Activated naive CD8-positive, alpha-beta T cell treated with anti-CD3 and anti-CD28 coated beads, Interleukin-2, amount 50 U/mL, for 24 hours (primary cell): ENCODE results near the gene BANK1.

Experiments
- ATAC-seq: fragments of 150-1000 bp; cut with Tn5 transposase; one replicate; pipeline ENCODE4 v1.10.0; 2021
- DNase-seq: peaks from one replicate; pipeline ENCODE4 v3.0.0; 2021
- H3K27ac Mint-ChIP-seq: one replicate; pipeline ENCODE4 v1.8.0; 2021; ENCODE audit warnings: mild to moderate bottlenecking, mixed read lengths
- H3K27me3 Mint-ChIP-seq: one replicate; pipeline ENCODE4 v1.8.0; 2021; ENCODE audit warnings: mixed read lengths
- H3K36me3 Mint-ChIP-seq: one replicate; pipeline ENCODE4 v1.8.0; 2021; ENCODE audit warnings: low read depth, mixed read lengths
- H3K4me1 Mint-ChIP-seq: one replicate; pipeline ENCODE4 v1.8.0; 2021; ENCODE audit warnings: mixed read lengths
- H3K4me3 Mint-ChIP-seq: one replicate; pipeline ENCODE4 v1.8.0; 2021; ENCODE audit warnings: mild to moderate bottlenecking, moderate library complexity, mixed read lengths
- H3K9me3 Mint-ChIP-seq: one replicate; pipeline ENCODE4 v1.8.0; 2021; ENCODE audit warnings: mixed read lengths

The BANK1 gene

GRCh38 chr4:101792056-101792590, 1.6 kb downstream of the BANK1 start:
- H3K27me3 Mint-ChIP-seq = peaks cover 34% of the 10 kb centered on the region
- DNase-seq (no peak), ATAC-seq (no peak)
- H3K9me3 Mint-ChIP-seq = no peaks in the 10 kb centered on the region
- peak overlapping the region; percentile 64 for H3K4me3 Mint-ChIP-seq
- peak overlapping the region; percentile 20 for H3K27ac Mint-ChIP-seq
- peaks cover 18% of the 10 kb centered on the region for H3K4me1 Mint-ChIP-seq
- H3K36me3 Mint-ChIP-seq = no peaks in the 10 kb centered on the region

DNA sequence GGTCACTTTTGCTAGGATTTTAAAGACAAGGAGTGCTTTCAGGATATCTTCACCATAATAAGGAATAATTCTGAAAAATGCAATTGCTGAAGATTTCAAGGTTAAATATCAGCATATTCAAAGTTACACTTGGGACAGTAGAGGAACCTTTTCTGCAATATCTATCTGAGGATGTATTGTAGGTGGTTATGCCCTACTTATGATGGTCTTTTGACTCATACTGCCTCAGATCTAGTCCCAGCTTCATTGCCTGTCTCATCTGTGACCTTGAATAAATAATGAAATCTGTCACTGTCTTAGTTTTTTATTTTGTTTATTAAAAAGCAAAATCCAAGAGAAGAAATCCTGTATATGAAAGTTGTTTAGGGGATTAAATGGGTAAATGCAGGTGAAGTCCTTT, 2.9 kb downstream of the BANK1 start:
- Mint-ChIP-seq H3K27me3 (peaks cover 29% of the 10 kb centered on the region), H3K4me3 (no peak overlapping the region), H3K27ac (no peak overlapping the region), H3K9me3 (no peaks in the 10 kb centered on the region), H3K36me3 (no peaks in the 10 kb centered on the region), H3K4me1 (peaks cover 23% of the 10 kb centered on the region)
- no peak for ATAC-seq
- DNase-seq = no peak

DNA sequence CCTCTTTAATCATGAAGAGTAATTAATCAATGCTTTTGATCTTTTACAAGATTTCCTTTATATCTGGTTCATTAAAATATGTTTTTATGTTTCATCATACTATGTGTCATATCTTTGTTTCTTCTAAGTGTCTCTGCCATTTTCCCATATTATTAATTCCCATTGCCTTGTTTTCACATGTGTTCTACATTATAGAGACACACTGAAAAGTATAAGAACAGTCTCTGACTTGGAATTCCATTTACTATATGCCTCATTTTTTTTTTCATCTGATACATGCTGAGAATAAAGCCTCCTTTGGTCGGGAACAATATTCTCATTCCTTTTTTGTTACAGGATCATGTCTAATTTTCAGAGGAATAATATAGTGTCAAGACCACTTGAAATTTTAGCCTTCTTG, 4.3 kb downstream of the BANK1 start:
- peaks cover 23% of the 10 kb centered on the region for H3K4me1 Mint-ChIP-seq
- no peak for ATAC-seq
- no peaks in the 10 kb centered on the region for H3K36me3 Mint-ChIP-seq
- peaks cover 27% of the 10 kb centered on the region for H3K27me3 Mint-ChIP-seq
- DNase-seq = no peak
- H3K27ac Mint-ChIP-seq = no peak overlapping the region
- H3K4me3 Mint-ChIP-seq = no peak overlapping the region
- no peaks in the 10 kb centered on the region for H3K9me3 Mint-ChIP-seq

DNA sequence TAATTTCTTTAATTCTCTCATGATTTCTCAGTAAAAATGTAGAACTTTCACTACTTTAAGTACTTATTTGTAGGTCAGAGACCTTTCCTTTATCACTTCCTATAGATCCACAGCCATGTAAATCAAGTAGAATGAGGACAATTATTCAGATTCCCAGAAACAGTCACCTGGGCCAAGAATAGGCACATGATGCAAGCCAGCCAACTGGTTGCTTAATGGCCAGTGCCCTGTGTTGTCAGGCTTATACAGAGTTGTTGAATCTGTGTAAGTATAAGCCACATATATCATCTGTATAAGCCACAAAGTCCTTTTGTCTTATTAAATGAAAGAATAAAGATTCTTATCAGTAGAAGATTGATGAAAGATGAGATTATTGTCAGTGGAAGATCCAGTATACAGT, 5.2 kb downstream of the BANK1 start:
- Mint-ChIP-seq H3K9me3 (no peaks in the 10 kb centered on the region), H3K27ac (no peak overlapping the region), H3K36me3 (no peaks in the 10 kb centered on the region), H3K27me3 (peaks cover 23% of the 10 kb centered on the region), H3K4me1 (peaks cover 15% of the 10 kb centered on the region), H3K4me3 (no peak overlapping the region)
- DNase-seq (no peak), ATAC-seq (no peak)

DNA sequence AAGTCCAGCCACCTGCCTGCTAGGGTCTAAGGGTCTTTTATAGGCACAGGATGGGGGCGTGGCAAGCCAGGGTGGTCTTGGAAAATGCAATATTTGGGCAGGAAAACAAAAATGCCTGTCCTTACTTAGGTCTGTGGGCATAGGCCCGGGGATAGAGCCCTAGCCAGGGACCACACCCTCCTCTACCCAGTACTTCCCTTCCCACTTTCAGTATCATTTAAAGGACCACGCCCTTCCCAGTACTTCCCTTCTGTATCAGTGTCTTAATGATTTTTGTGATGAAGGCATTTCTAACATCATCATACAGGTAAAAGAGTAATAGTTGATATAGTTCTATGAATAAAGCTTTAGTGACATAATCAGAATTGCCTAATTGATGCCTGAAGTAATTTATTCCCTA, 11.4 kb downstream of the BANK1 start:
- Mint-ChIP-seq H3K9me3 (no peaks in the 10 kb centered on the region), H3K27ac (no peak overlapping the region), H3K36me3 (peaks cover 1% of the 10 kb centered on the region), H3K4me3 (no peak overlapping the region), H3K4me1 (peaks cover 8% of the 10 kb centered on the region), H3K27me3 (no peaks in the 10 kb centered on the region)
- DNase-seq (no peak), ATAC-seq (no peak)

DNA sequence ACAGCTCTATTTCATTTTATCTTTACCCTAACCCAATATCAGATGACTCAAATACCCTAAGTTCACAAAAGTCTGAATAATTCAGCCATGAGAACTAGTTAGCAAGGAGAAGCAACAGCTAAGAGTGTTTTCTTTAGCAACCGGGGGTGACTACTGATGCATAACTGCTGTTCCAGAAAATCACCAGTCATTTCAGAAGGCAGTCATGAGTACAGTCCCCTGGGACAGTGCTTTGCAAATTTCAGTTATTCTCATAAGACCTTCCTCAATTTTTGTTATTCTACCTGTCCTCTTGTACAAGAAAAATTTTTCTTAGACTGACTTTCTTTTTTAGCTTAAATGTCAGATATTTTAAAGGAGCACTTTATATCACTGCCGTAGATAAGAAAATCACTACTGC, 16.4 kb downstream of the BANK1 start:
- Mint-ChIP-seq H3K9me3 (no peaks in the 10 kb centered on the region), H3K27ac (peak overlapping the region; percentile 79), H3K4me3 (peak overlapping the region; percentile 10), H3K4me1 (peaks cover 10% of the 10 kb centered on the region), H3K27me3 (no peaks in the 10 kb centered on the region), H3K36me3 (peaks cover 1% of the 10 kb centered on the region)
- DNase-seq (no peak), ATAC-seq (peak; percentile 15)

- ATAC-seq (no peak), DNase-seq (no peak)
- no peaks in the 10 kb centered on the region for H3K27me3 Mint-ChIP-seq
- peak overlapping the region; percentile 79 for H3K27ac Mint-ChIP-seq
- no peaks in the 10 kb centered on the region for H3K36me3 Mint-ChIP-seq
- H3K9me3 Mint-ChIP-seq = no peaks in the 10 kb centered on the region
- peak overlapping the region; percentile 10 for H3K4me3 Mint-ChIP-seq
- peaks cover 7% of the 10 kb centered on the region for H3K4me1 Mint-ChIP-seq
These were observed 16.8 kb downstream of the BANK1 start for GRCh38 chr4:101807351-101807750.

DNA sequence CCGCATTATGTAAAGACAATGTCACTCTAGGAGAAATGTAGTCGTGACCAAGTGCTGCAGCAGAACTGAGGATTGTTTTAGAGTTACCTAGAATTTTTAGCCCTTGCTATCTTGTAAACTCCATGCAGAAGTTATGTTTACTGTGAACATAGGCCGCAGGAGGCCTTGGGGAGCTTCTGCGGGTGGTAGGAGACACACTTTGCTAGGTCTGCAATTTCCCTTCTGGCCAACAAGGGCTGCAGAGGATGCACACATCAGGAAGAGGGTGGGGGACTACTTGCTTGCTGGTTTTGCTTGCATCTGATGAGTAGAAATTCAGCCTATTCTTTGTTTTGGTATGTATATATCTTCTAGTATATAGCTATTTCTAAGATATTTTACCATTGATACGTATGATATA, 23.1 kb downstream of the BANK1 start:
- H3K27me3 Mint-ChIP-seq = no peaks in the 10 kb centered on the region
- H3K4me3 Mint-ChIP-seq = no peak overlapping the region
- peaks cover 8% of the 10 kb centered on the region for H3K4me1 Mint-ChIP-seq
- ATAC-seq (no peak), DNase-seq (no peak)
- H3K27ac Mint-ChIP-seq = no peak overlapping the region
- no peaks in the 10 kb centered on the region for H3K9me3 Mint-ChIP-seq
- H3K36me3 Mint-ChIP-seq = no peaks in the 10 kb centered on the region

- no peak for DNase-seq
- no peak for ATAC-seq
- H3K27me3 Mint-ChIP-seq = peaks cover 3% of the 10 kb centered on the region
- peaks cover 2% of the 10 kb centered on the region for H3K36me3 Mint-ChIP-seq
- H3K27ac Mint-ChIP-seq = no peak overlapping the region
- peaks cover 14% of the 10 kb centered on the region for H3K9me3 Mint-ChIP-seq
- H3K4me1 Mint-ChIP-seq = peaks cover 6% of the 10 kb centered on the region
- no peak overlapping the region for H3K4me3 Mint-ChIP-seq
These were observed 27.8 kb downstream of the BANK1 start for GRCh38 chr4:101818362-101818761.

DNA sequence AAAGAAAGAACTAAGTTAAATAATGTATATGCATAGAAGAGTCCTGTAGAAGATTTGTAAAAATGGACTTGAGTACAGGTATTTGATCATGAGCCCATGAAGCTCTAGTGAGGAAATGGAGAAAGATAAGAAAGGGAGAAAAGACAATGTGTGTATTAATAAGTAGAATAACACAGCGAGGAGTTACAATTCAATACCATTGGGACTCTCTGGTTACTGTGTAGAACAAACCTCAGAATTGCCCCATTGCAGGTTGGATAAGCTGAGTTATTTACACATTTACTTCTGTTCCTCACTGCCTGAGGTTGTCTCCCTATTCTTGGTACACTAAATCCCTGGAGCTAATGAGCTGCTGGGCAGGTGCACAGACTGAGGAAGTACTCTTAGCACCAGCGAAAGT, 33.3 kb downstream of the BANK1 start:
- no peak overlapping the region for H3K27ac Mint-ChIP-seq

DNA sequence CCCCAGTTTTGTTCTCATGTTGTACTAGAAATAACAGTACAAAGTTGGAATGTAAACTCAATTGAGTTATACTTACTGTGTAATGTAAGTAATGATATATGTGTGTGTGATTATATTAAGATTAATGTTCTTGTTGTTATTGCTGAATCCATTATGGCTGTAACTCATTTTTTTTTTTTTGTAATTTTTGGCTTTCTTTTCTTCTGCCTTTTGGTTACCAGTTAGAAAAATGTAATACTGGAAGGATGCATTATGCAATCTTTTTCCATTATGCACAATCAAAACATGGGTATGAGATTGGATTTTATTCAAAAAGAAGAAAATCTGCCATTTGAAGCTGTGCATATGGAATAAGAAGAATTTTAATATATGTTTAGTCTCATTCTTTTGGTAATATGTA, 34.0 kb downstream of the BANK1 start:
- Mint-ChIP-seq H3K36me3 (peaks cover 2% of the 10 kb centered on the region), H3K27ac (no peak overlapping the region), H3K4me1 (peaks cover 2% of the 10 kb centered on the region), H3K9me3 (peaks cover 14% of the 10 kb centered on the region), H3K4me3 (no peak overlapping the region), H3K27me3 (peaks cover 3% of the 10 kb centered on the region)
- no peak for ATAC-seq
- DNase-seq = no peak

More for the DNA sequence above, 33.3 kb downstream of the BANK1 start:
- H3K27me3 Mint-ChIP-seq = peaks cover 3% of the 10 kb centered on the region
- peaks cover 14% of the 10 kb centered on the region for H3K9me3 Mint-ChIP-seq
- DNase-seq (no peak), ATAC-seq (no peak)
- H3K4me3 Mint-ChIP-seq = no peak overlapping the region
- H3K36me3 Mint-ChIP-seq = peaks cover 2% of the 10 kb centered on the region
- H3K4me1 Mint-ChIP-seq = peaks cover 2% of the 10 kb centered on the region

GRCh38 chr4:101825953-101826352, 35.4 kb downstream of the BANK1 start:
- Mint-ChIP-seq H3K4me1 (peaks cover 2% of the 10 kb centered on the region), H3K36me3 (peaks cover 2% of the 10 kb centered on the region), H3K27me3 (no peaks in the 10 kb centered on the region), H3K4me3 (no peak overlapping the region), H3K9me3 (peaks cover 9% of the 10 kb centered on the region), H3K27ac (no peak overlapping the region)
- DNase-seq (no peak), ATAC-seq (no peak)

- no peaks in the 10 kb centered on the region for H3K36me3 Mint-ChIP-seq
- H3K27me3 Mint-ChIP-seq = peaks cover 3% of the 10 kb centered on the region
- no peak overlapping the region for H3K4me3 Mint-ChIP-seq
- no peak for DNase-seq
- H3K9me3 Mint-ChIP-seq = peaks cover 4% of the 10 kb centered on the region
- H3K4me1 Mint-ChIP-seq = peaks cover 6% of the 10 kb centered on the region
- H3K27ac Mint-ChIP-seq = no peak overlapping the region
- ATAC-seq = no peak
These were observed 41.3 kb downstream of the BANK1 start for GRCh38 chr4:101831816-101832215.

DNA sequence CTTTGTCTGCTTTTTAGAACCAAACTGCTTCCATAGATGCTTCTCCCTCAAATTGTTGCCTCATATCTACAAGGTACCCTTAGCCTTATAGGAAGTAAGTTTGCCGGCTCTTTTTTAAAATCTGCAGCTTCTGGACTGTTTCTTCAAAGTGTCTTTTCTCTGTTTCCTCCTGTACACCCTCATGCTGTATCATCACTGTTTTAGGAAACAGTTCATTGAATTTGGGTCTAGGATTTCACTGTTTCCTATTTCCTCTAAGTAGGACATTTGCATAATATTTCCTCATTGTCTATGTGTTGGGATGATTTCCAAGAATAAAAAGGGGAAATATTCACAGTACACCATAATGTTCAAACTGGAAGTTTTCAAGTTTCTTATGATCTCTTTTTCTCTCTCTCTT, 43.0 kb downstream of the BANK1 start:
- Mint-ChIP-seq H3K9me3 (peaks cover 4% of the 10 kb centered on the region), H3K27me3 (peaks cover 3% of the 10 kb centered on the region), H3K4me1 (peaks cover 6% of the 10 kb centered on the region), H3K36me3 (no peaks in the 10 kb centered on the region), H3K4me3 (no peak overlapping the region), H3K27ac (peak overlapping the region; percentile 41)
- DNase-seq (no peak), ATAC-seq (no peak)

DNA sequence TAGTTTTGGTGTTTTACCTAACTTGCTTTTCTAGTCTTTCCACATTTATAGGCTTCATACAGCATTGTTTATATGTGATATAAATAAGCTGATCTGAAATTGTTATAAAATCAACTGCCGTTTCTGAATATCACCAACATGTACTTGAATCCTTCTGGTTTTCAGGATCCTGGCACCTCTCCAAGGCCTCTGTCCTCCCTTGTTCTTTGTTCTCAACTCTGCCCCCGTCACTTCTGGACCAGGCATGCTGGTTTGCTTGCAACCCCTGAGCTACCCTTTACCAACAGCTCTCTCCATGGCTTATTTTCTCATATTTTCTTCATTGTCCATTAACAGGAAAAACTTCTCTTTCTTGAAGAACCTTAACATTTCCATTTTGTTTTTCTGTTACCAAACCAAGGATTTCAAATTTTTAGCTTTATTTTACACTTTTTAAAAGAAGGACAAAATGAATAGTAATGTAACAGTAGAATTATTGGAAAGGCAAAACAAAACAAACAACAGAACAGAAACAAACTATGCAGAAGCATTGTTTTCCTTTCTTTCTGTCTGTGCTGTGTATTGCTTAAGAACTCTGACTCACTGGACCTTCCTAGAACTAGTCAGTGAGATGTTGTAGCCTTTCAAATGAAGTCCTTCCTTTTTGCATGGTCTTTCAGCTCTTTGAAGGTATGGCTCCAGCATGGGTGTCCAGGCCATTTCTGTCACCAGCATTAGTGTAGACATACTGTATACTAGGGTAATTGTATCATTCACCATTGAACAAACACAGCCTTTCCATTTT, 44.8 kb downstream of the BANK1 start:
- Mint-ChIP-seq H3K4me3 (no peak overlapping the region), H3K36me3 (no peaks in the 10 kb centered on the region)
- ATAC-seq = no peak

More for the DNA sequence above, 44.8 kb downstream of the BANK1 start:
- peaks cover 4% of the 10 kb centered on the region for H3K9me3 Mint-ChIP-seq
- no peak for DNase-seq
- peaks cover 3% of the 10 kb centered on the region for H3K27me3 Mint-ChIP-seq
- no peak overlapping the region for H3K27ac Mint-ChIP-seq
- H3K4me1 Mint-ChIP-seq = peaks cover 6% of the 10 kb centered on the region
